ENCODE measurements around the gene ASB15.

Gene ASB15

DNA sequence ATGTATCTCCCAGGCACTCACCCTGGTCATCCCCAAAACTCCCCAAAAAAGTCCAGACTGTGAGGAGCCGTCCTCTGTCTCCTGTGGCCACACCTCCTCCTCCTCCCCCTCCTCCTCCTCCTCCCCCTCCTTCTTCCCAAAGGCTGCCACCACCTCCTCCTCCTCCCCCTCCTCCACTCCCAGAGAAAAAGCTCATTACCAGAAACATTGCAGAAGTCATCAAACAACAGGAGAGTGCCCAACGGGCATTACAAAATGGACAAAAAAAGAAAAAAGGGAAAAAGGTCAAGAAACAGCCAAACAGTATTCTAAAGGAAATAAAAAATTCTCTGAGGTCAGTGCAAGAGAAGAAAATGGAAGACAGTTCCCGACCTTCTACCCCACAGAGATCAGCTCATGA lies 61.1 kb downstream of the ASB15 start:
- DNase-seq (ENCODE audit: low spot score) (no peak), FAIRE-seq (no peak)

DNA sequence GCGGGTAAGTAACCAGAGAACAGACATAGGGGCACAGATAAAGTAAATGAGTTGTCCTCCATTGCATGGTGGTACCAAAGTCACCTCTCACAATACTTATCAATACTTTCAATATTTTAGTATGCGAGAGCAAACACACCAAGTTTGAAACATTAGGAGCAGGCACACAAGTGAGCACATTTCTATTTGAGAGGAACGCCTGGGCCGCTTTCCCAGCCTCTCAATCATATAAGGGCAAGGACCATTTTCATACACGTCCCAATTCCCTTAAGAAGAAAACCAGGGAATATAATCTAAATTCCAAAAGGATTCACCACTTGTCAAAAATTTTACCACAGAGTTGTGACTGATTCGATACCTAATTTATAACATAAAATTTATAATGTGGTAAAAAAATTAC lies 61.6 kb downstream of the ASB15 start:
- FAIRE-seq (no peak), DNase-seq (ENCODE audit: low spot score) (no peak)

DNA sequence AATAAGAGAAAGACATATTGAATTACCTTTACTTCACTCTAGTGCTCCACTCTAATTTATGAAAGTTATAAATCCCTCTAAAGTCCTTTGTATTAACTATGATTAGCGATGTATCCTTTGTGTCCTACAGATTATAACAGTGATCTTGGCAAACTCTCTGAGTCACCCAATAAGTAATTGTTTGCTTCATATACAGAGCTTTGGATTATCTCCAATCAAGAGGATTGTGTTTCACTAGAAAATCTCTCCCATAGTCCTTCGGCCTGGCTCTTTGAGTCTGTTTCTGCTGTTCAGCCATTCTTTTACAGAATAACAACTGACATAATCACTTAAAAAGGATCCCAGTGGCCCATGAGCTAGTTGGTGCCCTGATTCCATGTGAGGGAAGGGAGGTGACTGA lies 63.5 kb downstream of the ASB15 start:
- FAIRE-seq, result no peak
- DNase-seq (ENCODE audit: low spot score), result no peak

DNA sequence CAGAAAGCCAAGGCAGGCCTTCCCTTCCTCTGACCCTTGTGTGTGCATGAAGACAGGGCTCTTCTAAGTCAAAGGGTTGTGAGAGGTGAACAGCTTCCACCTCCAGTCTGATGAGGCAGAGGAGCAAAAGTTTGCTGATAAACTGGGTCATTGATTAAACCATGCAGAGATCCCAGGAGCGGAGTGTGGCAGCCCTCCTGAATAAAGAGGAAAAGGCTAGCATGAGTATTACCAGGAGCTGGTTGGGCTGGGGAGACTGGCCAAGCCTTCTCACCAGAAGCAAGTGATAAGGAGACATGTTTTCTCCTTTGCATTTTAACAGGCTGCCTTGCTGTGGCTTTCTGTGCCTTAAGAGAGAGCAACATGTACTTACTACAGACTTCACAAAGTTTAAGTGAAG lies 64.3 kb downstream of the ASB15 start:
- no peak for FAIRE-seq
- no peak for DNase-seq (ENCODE audit: low spot score)

DNA sequence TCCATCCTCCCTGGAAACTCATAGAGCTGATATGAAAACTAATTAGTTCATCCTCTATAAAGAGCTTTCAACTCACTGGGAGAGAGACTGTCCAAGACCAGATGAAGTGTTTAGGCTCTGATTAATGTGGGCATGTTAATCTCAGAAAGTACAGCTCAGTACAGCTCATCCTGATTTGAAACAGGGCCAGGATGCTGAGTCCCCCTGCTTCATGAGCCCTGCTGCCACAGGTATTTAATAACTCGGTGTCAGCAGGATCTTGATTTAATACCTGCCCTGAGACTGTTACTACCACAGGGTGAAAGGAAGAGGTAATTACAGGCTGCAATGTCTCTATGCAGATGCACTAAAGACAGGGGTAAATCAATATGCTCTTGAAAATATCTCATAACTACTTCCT lies 64.9 kb downstream of the ASB15 start:
- DNase-seq (ENCODE audit: low spot score), result no peak
- no peak for FAIRE-seq

DNA sequence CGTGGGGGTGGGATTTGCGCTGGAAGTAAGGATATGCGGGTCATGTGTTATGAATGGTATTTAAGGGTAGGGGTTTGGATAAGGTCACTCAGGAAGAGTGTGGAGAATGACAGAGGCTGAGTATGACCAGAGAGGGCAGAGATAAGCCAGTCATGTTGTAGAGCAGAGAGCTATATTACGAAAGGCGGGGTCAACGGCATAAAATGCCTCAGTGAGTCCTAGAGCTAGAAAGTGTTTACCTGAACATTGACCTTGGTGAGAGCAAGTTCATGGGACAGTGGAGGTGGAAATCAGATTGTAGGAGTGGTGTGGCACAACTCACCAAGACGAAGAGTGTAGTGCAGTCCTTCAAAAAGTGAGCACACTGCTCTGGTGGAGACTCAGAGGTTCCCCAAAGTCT lies 67.9 kb downstream of the ASB15 start:
- FAIRE-seq (no peak), DNase-seq (ENCODE audit: low spot score) (no peak)

DNA sequence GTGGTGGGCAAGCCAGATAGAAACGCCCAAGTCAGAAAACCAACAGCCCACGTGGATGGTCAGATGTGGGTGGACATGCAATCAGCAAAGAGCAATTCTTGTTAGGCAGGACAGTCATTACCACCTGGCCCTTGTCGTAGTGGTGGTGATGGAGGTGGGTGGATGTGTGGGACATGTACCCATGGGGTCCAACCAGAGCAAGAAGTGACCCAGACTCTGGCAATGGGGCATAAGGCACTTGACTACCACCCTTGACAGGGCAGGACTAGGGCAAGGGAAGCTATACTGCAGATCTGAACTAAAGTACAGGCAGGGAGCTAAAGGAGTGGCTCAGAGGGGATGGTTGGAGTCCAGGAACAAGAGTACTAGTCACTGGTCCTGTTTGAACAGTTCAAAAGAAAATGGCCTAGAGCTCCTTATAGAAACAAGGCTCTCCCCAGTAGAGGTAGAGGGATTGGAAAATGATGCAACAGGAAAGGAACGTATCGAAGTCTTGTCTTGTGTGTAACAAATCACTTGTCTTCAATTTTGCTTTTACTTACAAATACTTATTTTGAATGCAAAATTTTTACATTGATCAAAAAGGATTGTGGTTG lies 71.6 kb downstream of the ASB15 start:
- no peak for FAIRE-seq
- DNase-seq (ENCODE audit: low spot score), result no peak

DNA sequence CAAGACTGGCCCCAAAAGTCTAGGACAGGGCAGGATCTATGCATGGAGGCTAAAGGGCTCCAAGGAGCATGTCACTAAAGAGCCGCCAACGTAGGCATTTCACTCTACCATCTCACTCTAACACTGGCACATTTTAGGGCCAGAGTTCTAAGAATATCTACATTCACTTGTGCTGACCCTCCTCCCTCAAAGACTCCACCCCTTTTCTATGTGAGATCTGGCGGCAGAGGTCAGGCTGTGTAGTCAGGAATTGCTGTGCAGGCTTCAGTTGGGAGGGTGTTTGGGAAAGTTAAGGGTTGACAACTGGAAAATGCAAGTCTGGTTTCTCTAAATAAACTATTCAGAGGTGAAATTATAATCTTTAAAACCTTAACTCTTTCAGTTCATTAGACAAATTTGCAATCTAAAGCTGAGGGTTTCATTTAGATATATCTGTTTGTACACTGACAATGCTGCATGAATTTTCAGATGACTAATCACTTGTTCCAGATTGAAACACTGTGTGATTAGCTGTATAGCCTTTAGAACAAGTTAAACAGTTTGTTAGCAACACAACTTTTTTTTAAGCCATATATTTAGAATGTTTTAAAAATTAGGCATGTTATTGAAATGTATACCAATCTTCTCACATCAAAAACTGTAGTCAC lies 72.3 kb downstream of the ASB15 start:
- FAIRE-seq (no peak), DNase-seq (ENCODE audit: low spot score) (no peak)

DNA sequence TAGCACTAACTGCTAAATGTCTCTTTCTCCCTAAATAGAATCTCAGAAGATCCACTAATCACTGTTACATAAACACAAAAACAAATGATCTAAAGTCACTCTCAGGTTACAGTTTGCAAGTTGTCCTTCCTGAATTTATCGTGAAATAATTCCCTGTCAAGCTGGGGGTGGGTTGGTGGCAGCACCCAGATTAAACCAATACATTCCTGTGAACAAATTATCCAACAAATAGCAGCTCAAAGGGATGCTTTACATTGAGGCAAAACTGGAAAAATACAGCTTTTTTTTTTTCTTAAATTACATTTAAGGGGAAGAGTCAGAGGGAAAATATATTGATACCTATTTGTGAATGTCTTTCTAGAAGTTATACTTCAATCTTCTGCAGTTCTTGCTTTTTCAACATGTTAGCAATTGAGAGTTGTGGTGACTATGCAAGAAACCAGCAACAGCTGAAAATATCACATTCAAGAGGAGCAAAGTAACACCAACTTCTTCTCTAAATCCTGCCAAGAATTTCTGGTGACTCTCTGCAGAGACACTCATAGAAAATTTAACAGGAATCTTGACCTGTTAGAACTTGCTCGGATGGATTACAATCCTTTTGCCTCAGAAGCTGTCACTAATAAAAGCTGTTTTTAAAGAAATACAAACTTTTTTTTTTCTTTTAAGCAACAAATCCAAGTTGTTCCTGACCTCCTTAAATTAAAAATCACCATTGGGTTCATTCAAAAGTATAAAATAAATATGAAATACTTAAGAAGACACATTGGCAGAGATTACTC lies 73.0 kb downstream of the ASB15 start:
- no peak for FAIRE-seq
- no peak for DNase-seq (ENCODE audit: low spot score)

DNA sequence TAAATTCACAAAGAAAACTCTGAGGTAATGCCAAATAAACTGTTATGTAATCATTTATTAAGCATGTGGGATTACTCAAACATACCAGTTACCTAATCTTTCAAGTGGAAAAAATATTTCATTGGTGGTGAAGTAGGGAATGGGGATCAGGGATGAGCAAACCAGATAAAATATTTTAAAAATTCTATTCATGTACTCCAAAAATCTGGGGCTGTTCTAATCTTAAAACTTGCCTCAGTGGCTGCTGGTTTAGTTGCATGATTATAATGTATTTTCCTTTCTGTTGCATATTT lies 73.5 kb downstream of the ASB15 start:
- peak; percentile 30 for FAIRE-seq
- DNase-seq (ENCODE audit: low spot score), result no peak

DNA sequence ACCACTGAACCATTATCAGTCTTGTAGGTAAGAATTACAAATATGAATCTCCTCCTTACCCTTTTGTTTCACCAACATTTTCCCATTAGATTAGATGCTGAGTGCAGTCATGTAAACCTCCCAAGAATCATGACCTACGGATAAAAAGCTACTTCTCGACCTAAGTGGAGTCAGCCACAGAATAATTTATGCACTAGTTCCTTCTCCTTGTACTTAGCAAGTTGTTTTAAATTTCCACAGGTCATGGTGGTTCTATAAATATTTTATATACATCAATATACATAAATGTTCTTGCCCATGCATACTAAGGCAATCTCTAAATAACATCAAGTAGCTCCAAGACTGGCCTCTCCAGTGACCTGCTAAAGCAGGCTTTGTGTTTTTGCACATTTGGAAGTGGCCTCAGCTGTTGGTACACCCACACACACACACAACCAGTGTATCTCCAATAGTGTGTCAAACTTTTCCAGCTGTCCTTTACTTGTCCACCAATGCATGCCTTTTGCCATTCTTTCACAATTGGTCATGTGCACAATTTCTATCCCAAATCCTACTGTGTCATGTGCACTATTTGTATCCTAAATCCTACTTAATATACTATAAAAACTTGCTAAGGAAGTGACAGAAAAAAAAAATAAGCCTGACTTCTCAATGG lies 75.6 kb downstream of the ASB15 start:
- FAIRE-seq, result no peak
- no peak for DNase-seq (ENCODE audit: low spot score)

DNA sequence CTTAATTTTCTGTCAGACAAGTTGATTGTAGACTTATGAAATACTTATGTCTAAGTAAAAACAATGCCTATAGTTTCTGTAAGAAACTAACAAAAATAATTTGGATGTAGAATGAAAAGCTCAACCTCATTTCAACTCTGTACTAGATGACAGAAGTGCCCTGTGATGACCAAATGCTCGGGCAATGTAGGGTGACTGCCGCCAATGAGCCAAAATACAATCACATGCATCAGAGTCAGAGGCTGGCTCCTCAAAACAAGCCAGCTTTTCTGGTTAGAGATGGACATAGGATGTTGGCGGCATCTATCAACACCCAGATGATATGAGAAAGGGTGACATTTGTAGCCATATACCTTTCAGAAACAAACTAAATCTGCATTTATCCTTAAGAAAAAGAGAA lies 78.0 kb downstream of the ASB15 start:
- no peak for FAIRE-seq
- no peak for DNase-seq (ENCODE audit: low spot score)

DNA sequence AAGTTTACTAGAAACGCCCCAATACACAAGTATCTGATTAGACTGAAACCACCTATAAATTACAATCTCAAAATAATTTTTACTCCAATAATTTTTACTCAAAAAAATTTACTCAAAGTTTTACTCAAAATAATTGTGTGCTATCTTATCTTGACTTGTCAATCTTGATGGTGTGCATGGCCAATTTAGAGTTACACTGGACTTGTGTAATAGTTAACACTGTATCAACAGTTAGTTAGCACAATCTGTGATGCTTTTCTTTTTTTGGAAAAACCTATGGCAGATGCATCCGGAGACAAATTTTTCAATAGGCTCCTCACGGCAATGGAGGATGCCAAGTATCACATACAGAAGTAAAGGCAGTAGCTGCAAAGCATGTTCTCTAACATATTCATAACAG lies 79.0 kb downstream of the ASB15 start:
- DNase-seq (ENCODE audit: low spot score), result no peak
- FAIRE-seq, result no peak

DNA sequence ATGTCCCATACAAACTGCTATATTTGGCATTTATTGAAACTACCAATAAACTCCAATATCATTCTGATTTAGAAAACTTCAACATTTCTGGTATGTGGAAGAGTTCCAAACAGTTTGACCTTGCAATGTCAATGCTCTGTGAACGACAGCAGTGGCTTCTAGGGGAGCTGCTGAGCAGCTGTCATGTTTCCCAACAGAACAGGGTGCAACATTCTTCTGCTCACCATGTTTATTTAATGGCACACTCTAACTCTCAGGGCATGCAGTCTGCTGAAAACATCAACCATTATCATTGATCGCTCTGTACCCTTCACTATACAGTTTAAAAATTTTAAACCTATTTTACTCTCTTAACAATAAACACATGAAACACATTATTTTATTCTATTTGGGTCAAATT lies 79.9 kb downstream of the ASB15 start:
- FAIRE-seq (no peak), DNase-seq (ENCODE audit: low spot score) (no peak)

DNA sequence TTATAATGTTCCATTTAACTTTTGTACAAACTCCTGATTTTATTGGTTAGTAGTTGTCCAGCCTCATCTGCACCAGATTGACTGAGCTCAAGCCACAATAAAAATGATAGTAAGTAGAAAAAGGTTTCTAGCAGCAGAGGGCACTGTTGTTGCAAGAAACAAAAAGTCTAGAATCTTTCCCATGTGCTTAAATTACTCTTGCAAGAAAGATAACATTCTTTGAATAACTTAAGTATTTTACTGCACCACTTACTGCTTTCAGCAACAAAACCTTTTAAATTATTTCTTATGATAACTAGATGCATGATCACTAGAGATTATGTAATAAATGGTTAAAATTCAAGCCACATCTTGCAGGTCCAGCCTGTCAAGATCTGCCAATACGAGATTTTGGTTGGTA lies 81.1 kb downstream of the ASB15 start:
- peak; percentile 90 for FAIRE-seq
- DNase-seq (ENCODE audit: low spot score), result peak; percentile 58

DNA sequence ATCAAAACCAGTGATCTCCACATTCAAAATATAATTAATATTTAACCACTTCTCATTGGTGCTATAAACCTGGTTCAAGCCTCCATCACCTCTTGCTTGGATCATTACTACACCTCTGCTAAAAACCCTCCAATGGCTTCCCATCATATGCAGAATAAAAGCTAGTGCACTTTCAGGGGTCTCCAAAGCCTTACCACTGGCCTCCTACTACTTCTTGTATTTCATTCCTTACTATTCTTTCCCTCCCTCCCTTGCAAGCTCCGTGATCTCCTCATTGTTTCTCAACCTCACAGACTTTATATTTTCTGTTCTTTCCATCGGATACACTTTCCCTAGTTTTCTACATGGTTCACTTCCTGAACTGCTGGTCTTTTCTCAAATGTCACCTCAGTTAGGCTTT lies 85.5 kb downstream of the ASB15 start:
- DNase-seq (ENCODE audit: low spot score), result no peak
- no peak for FAIRE-seq

DNA sequence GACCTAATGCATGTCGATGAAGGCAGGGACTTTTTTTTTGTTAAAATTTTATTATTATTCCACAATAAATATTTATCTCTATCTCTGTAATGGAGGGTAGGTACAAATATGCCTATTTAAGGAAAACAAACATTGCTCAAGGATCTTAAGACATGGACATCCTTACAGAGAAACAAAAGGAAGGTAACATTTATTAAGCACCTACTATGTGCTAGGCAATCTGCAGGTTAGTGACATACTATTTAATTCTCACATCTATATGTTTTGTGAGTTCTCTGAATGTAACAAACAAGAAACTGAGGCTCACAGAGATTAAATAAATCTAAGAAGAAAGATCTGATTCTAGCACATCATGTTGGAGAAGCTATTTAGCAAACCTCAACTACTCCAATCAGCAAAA lies 86.1 kb downstream of the ASB15 start:
- no peak for FAIRE-seq
- DNase-seq (ENCODE audit: low spot score), result no peak
